Measurements from ENCODE around the gene GRIN2D.

GRIN2D gene

DNA sequence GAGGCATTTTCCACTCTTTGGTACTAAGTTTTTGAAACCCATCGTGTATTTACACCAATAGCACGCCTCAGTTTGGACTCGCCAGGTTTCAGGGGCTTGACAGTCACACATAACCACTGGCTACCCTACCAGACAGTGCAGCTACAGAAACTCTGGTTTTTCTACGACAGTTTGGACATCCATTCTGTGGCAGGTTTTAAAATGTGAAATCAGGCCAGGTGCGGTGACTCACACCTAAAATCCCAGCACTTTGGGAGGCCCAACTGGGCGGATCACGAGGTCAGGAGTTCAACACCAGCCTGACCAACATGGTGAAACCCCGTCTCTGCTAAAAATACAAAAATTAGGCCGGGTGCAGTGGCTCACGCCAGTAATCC lies 15.3 kb upstream of the GRIN2D start:
- no peak for TF ChIP-seq FOXP2 (optimal IDR thresholded peaks at IDR 0.05; ENCODE audit: control extremely low read depth, extremely low read length, insufficient read depth)
- TF ChIP-seq EZH2 (IDR thresholded peaks at IDR 0.05): no peak
- TF ChIP-seq POLR2AphosphoS5 (IDR thresholded peaks at IDR 0.05; ENCODE audit: borderline replicate concordance, low read depth, low read length): no peak
- Histone ChIP-seq H3K36me3 (ENCODE audit: insufficient read depth, low read length) (peaks cover 19% of the 10 kb centered on the region; the same call in 1 of the 2 replicates), H3K9ac (ENCODE audit: insufficient read length) (no peak overlapping the region), H3K4me3 (no peak overlapping the region), H3K9me3 (ENCODE audit: low read depth, low read length) (no peaks in the 10 kb centered on the region), H3K27ac (0 out of 2 replicates have a peak overlapping the region, but pooled peaks have one; percentile 36)
- DNase-seq (ENCODE audit: low read depth, low spot score): no peak

DNA sequence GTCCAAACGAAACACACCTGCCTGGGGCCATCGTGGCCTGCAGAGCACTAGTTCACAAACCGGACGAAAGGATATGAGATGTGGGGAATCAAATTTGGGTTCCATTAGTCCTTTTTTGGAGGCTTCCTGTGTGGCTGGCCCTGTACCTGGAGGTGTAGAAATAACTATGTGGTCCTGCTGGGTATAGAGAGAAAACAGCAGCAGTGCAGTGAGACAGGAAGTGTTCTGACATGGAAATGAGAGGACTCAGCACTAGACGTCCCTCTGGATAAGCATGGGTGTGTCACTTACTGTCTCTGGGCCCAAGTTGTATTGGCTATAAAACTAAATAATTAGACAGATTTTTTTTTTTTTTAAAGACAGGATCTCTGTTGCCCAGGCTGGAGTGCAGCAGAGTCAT lies 14.4 kb upstream of the GRIN2D start:
- H3K9ac ChIP-seq (ENCODE audit: insufficient read length): no peak overlapping the region
- no peak overlapping the region for H3K4me3 ChIP-seq
- H3K36me3 ChIP-seq (ENCODE audit: insufficient read depth, low read length): peaks cover 26% of the 10 kb centered on the region
- no peaks in the 10 kb centered on the region for H3K9me3 ChIP-seq (ENCODE audit: low read depth, low read length)
- no peak for DNase-seq (ENCODE audit: low read depth, low spot score)
- TF ChIP-seq EZH2 (IDR thresholded peaks at IDR 0.05): no peak
- TF ChIP-seq POLR2AphosphoS5 (IDR thresholded peaks at IDR 0.05; ENCODE audit: borderline replicate concordance, low read depth, low read length): no peak
- TF ChIP-seq FOXP2 (optimal IDR thresholded peaks at IDR 0.05; ENCODE audit: control extremely low read depth, extremely low read length, insufficient read depth): no peak
- H3K27ac ChIP-seq: peak overlapping the region; percentile 78

DNA sequence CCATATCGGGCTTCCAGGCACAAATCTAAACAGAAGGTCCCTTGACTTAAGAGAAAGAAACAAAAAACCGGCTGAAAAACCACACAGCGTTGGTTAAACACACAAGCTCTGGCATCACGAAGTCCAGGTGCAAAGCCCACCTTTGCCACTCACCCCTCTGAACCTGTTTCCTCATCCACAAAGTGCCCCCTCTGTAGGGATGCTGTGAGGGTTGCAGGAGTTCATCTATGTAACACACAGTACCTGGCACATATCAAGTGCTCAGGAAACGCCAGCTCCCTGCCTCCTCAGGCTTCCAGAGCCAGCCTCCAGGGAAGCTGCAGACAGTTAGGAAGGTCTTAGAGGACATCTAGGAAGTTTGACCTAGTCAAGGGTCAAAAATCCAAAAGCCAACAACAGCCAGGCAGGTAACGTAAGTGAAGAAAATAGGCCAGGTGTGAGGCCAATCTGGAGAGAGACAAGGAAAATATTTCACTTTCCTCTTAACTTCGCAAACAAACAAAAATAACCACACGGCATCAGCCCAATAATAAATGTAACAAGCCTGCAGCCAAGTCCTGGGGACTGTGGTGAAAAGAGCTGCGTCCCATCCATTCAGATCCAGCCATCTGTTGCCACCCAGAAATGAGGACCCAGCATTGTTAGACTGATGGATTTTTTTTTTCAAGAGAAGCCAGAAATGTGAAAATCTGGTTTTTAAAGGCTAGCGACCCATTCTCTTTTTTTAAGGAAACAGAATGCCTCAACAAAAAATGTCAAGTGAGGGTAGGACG lies 12.1 kb upstream of the GRIN2D start:
- TF ChIP-seq POLR2AphosphoS5 (IDR thresholded peaks at IDR 0.05; ENCODE audit: borderline replicate concordance, low read depth, low read length): no peak
- TF ChIP-seq EZH2 (IDR thresholded peaks at IDR 0.05): no peak
- no peak for TF ChIP-seq FOXP2 (optimal IDR thresholded peaks at IDR 0.05; ENCODE audit: control extremely low read depth, extremely low read length, insufficient read depth)
- DNase-seq (ENCODE audit: low read depth, low spot score): no peak
- Histone ChIP-seq H3K9me3 (ENCODE audit: low read depth, low read length) (no peaks in the 10 kb centered on the region), H3K9ac (ENCODE audit: insufficient read length) (no peak overlapping the region), H3K4me3 (no peak overlapping the region), H3K36me3 (ENCODE audit: insufficient read depth, low read length) (peaks cover 46% of the 10 kb centered on the region), H3K27ac (0 out of 2 replicates have a peak overlapping the region, but pooled peaks have one; percentile 16)

DNA sequence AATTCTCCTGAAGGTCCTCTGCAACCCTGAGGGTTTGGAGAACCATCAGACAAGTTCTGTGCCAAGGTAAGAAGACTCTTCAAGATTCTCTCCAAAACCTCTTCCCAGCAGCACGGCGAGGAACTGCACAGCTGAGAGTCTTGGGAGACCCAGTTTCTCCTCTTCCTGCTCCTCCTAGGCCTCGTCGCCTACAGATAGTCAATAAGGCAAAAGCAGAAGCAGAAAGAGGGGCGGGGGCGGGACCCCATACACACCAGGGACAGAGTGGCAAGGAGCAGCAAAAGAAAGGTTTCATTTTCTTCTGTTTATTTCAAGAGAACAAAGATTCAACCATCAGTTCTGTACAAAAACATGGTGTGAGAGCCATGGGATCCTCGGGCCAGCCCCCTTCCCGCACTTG lies 11.2 kb upstream of the GRIN2D start:
- TF ChIP-seq FOXP2 (optimal IDR thresholded peaks at IDR 0.05; ENCODE audit: control extremely low read depth, extremely low read length, insufficient read depth) (no peak), EZH2 (IDR thresholded peaks at IDR 0.05) (no peak), POLR2AphosphoS5 (IDR thresholded peaks at IDR 0.05; ENCODE audit: borderline replicate concordance, low read depth, low read length) (no peak)
- Histone ChIP-seq H3K36me3 (ENCODE audit: insufficient read depth, low read length) (peaks cover 55% of the 10 kb centered on the region), H3K4me3 (no peak overlapping the region), H3K27ac (0 out of 2 replicates have a peak overlapping the region, but pooled peaks have one; percentile 13), H3K9ac (ENCODE audit: insufficient read length) (no peak overlapping the region), H3K9me3 (ENCODE audit: low read depth, low read length) (no peaks in the 10 kb centered on the region)
- DNase-seq (ENCODE audit: low read depth, low spot score): no peak

DNA sequence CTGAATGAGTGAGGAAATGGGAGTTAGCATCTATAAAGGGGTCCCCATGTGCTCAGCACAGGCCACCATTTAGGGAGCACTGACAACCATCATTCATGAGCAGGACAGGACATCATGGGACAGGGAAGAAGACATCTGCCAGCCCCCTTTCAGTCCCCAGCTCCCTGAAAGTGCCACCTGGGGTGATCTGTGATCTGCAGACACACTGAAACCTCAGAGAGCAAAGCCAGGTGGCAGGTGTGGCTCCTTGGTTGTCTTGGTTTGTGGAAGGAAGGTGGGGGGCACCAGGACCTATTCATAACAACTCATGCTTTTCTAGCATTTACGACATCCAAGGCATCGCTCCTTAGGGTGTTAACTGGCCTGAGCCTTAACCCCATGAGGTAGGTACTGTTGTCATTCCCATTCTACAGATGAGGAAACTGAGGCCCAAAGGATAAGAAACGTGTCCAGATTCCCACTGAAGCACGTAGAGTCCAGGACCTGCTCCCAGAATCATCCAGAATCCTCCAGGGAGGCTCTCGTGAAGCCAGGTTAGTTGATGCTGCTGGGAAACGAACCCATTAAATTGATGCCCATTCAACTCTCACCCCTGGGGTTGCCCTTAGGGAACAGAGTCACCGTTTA lies 7.9 kb upstream of the GRIN2D start:
- Histone ChIP-seq H3K9ac (ENCODE audit: insufficient read length) (no peak overlapping the region), H3K36me3 (ENCODE audit: insufficient read depth, low read length) (peaks cover 73% of the 10 kb centered on the region), H3K27ac (no peak overlapping the region), H3K4me3 (no peak overlapping the region), H3K9me3 (ENCODE audit: low read depth, low read length) (no peaks in the 10 kb centered on the region)
- no peak for TF ChIP-seq FOXP2 (optimal IDR thresholded peaks at IDR 0.05; ENCODE audit: control extremely low read depth, extremely low read length, insufficient read depth)
- TF ChIP-seq POLR2AphosphoS5 (IDR thresholded peaks at IDR 0.05; ENCODE audit: borderline replicate concordance, low read depth, low read length): no peak
- TF ChIP-seq EZH2 (IDR thresholded peaks at IDR 0.05): no peak
- DNase-seq (ENCODE audit: low read depth, low spot score): no peak

DNA sequence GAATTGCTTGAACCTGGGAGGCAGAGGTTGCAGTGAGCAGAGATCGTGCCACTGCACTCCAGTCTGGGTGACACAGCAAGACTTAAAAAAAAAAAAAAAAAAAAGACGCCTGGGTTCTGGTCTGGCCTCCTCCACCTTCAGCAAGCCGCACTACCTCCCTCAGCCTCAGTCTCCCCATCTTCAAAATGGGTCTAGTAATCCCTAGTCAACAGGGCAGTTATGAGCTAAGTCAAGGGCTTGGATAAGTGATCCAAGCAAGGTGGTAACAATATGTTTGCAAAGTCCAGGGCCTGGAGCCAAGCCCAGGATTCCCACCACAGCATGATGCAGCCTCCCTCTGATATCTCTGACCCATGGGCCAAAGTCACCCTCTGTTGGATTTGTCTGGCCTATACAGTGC lies 6.5 kb upstream of the GRIN2D start:
- H3K9me3 ChIP-seq (ENCODE audit: low read depth, low read length): no peaks in the 10 kb centered on the region
- TF ChIP-seq POLR2AphosphoS5 (IDR thresholded peaks at IDR 0.05; ENCODE audit: borderline replicate concordance, low read depth, low read length) (no peak), FOXP2 (optimal IDR thresholded peaks at IDR 0.05; ENCODE audit: control extremely low read depth, extremely low read length, insufficient read depth) (no peak)
- no peak for DNase-seq (ENCODE audit: low read depth, low spot score)
- no peak overlapping the region for H3K27ac ChIP-seq
- H3K4me3 ChIP-seq: no peak overlapping the region
- peaks cover 65% of the 10 kb centered on the region for H3K36me3 ChIP-seq (ENCODE audit: insufficient read depth, low read length)
- no peak overlapping the region for H3K9ac ChIP-seq (ENCODE audit: insufficient read length)

DNA sequence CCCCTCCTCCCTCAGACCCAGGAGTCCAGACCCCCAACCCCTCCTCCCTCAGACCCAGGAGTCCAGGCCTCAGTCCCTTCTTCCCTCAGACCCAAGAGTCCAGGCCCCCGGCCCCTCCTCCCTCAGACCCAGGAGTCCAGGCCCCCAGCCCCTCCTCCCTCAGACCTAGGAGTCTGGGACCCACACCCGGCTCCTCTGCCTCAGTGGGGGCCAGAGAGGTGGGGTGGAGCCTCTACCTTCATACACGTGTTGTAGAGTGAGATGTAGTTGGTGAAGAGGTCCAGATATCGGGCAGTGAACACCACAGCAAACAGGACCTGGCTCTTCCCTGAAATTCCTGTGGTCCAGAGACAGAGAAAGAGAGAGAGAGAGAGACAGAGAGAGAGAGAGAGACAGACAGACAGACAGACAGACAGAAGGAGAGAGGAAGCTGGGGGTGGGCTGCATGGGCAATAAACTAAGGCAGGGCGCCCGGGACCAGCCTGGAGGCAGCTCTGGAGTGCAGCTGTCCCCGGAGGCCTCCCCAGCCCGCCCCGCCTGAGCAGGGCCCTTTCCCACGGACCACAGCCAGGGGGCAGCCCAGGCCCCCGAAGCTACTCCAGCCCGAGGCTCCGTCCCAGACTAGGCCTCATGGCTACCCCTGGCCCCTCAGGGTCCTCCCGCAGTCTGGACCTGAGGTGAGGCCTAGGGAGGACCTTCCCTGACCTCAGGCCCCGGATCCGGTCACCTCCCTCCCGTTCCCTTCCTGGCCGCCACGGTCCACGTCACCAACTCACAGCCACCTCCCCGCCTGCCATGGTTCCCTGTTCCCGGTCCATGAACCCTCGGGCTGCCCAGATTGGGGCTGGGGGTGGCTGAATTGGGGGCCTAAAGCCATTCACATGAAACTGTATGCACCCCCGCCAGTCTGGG lies 3.0 kb upstream of the GRIN2D start:
- Histone ChIP-seq H3K9ac (ENCODE audit: insufficient read length) (peak overlapping the region; percentile 91), H3K9me3 (ENCODE audit: low read depth, low read length) (no peaks in the 10 kb centered on the region), H3K36me3 (ENCODE audit: insufficient read depth, low read length) (peaks cover 35% of the 10 kb centered on the region), H3K27ac (peak overlapping the region; percentile 69), H3K4me3 (peak overlapping the region; percentile 79)
- DNase-seq (ENCODE audit: low read depth, low spot score): no peak
- no peak for TF ChIP-seq EZH2 (IDR thresholded peaks at IDR 0.05)
- no peak for TF ChIP-seq POLR2AphosphoS5 (IDR thresholded peaks at IDR 0.05; ENCODE audit: borderline replicate concordance, low read depth, low read length)
- no peak for TF ChIP-seq FOXP2 (optimal IDR thresholded peaks at IDR 0.05; ENCODE audit: control extremely low read depth, extremely low read length, insufficient read depth)
